Measurements from ENCODE around the gene TRIO.

The TRIO gene

DNA sequence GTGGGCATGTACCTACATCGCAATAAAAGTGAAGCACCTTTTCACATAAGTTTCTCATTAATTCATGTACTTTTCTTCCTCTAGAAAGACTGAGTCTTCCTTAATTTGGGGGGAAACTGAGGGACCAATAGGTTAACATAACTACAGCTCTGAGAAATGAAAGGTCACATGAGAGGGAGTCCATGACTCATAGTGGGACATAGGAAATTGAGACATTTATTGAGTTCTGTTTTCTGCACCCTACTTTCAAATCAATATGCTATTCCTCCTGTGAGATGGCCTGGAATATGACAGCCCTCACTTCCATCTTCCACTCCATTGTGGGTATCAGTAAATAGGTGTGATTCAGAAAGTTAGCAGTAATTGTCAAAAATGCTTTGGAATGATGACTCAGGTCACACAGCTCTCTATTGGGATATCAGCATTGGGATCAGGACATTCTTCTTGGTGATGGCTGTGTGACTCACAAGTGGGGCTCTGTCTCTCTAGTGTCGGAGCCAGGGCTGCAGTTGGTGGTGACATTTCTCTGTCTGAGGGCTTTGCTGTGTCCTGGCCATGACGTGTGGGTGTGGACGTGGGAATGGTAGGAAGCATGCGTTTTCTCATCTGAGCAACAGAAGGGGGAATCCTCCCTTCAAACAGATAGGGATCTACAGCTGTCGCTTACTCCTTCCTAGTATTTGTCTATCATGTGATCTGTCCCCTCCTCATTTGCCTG is 125.0 kb downstream of the TRIO start:
- no peak for DNase-seq (ENCODE audit: extremely low spot score)
- ChIA-PET CTCF (interaction anchor here (0.8 to 2.0 kb wide), 2 partner anchors 125 to 230 kb away, joined by 3 to 5 read pairs; partner anchors contain the start of gene TRIO), POLR2A (interaction anchor here (0.6 to 1.9 kb wide), 3 partner anchors 52 to 114 kb away, joined by 3 to 4 read pairs (median 3); no protein-coding TSS in a partner anchor)
- TF ChIP-seq TARDBP (IDR thresholded peaks at IDR 0.05) (no peak), SUZ12 (IDR thresholded peaks at IDR 0.05) (no peak), ARNT (IDR thresholded peaks at IDR 0.05) (no peak), BHLHE40 (IDR thresholded peaks at IDR 0.05; ENCODE audit: borderline replicate concordance) (no peak), FOXM1 (IDR thresholded peaks at IDR 0.05; ENCODE audit: borderline replicate concordance) (no peak), ELF4 (IDR thresholded peaks at IDR 0.05) (no peak), HDGF (IDR thresholded peaks at IDR 0.05; ENCODE audit: borderline replicate concordance) (no peak), ZNF384 (IDR thresholded peaks at IDR 0.05) (no peak), FOXK2 (IDR thresholded peaks at IDR 0.05) (no peak), SP1 (IDR thresholded peaks at IDR 0.05) (no peak), FOXA1 (IDR thresholded peaks at IDR 0.05) (no peak), CTBP1 (IDR thresholded peaks at IDR 0.05; ENCODE audit: borderline replicate concordance) (no peak), PKNOX1 (IDR thresholded peaks at IDR 0.05) (no peak), L3MBTL2 (conservative IDR thresholded peaks at IDR 0.05) (no peak), NFRKB (IDR thresholded peaks at IDR 0.05) (no peak), LEF1 (IDR thresholded peaks at IDR 0.05; ENCODE audit: borderline replicate concordance) (no peak)

GRCh38 chr5:14268738-14269137 is 125.6 kb downstream of the TRIO start:
- TF ChIP-seq LEF1 (IDR thresholded peaks at IDR 0.05; ENCODE audit: borderline replicate concordance), result no peak
- TF ChIP-seq FOXK2 (IDR thresholded peaks at IDR 0.05), result no peak
- no peak for TF ChIP-seq HDGF (IDR thresholded peaks at IDR 0.05; ENCODE audit: borderline replicate concordance)
- TF ChIP-seq L3MBTL2 (conservative IDR thresholded peaks at IDR 0.05), result no peak
- no peak for TF ChIP-seq FOXM1 (IDR thresholded peaks at IDR 0.05; ENCODE audit: borderline replicate concordance)
- TF ChIP-seq SP1 (IDR thresholded peaks at IDR 0.05), result no peak
- no peak for TF ChIP-seq ELF4 (IDR thresholded peaks at IDR 0.05)
- no peak for TF ChIP-seq PKNOX1 (IDR thresholded peaks at IDR 0.05)
- no peak for TF ChIP-seq BHLHE40 (IDR thresholded peaks at IDR 0.05; ENCODE audit: borderline replicate concordance)
- no peak for TF ChIP-seq ARNT (IDR thresholded peaks at IDR 0.05)
- TF ChIP-seq CTBP1 (IDR thresholded peaks at IDR 0.05; ENCODE audit: borderline replicate concordance), result no peak
- TF ChIP-seq FOXA1 (IDR thresholded peaks at IDR 0.05), result no peak
- TF ChIP-seq SUZ12 (IDR thresholded peaks at IDR 0.05), result no peak
- TF ChIP-seq NFRKB (IDR thresholded peaks at IDR 0.05), result no peak
- no peak for TF ChIP-seq ZNF384 (IDR thresholded peaks at IDR 0.05)
- TF ChIP-seq TARDBP (IDR thresholded peaks at IDR 0.05), result no peak
- ChIA-PET POLR2A (interaction anchor here (1.0 kb wide), 1 partner anchor 112 kb away, joined by 3 read pairs; no protein-coding TSS in a partner anchor), CTCF (interaction anchor here (0.8 to 2.0 kb wide), 2 partner anchors 126 to 231 kb away, joined by 3 to 5 read pairs; partner anchors contain the start of gene TRIO)
- no peak for DNase-seq (ENCODE audit: extremely low spot score)

DNA sequence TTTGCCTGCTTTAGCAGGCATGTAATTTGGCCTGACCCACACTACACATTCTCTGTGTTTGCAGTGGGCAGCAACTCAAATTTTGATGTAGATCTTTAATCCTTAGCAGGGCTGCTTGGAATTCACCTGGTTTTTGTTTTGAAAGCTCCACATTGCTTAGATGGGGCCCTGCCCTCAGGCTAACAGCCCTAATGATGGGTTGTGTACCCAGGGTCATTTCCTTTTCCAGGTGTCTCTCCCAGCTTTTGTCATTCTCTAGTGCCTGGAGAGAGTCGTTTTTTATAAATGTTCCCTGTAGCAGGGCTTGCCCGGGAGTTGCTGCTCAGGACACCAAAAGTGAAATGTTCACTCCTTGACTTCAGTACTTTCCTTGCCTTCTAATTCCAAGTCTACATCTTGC is 126.3 kb downstream of the TRIO start:
- DNase-seq (ENCODE audit: extremely low spot score), result no peak
- ChIA-PET CTCF (interaction anchor here (0.9 to 2.4 kb wide), 5 partner anchors 15 to 130 kb away, joined by 3 to 8 read pairs (median 4); no protein-coding TSS in a partner anchor), POLR2A (interaction anchor here (1.2 kb wide), 1 partner anchor 91 kb away, joined by 3 read pairs; no protein-coding TSS in a partner anchor)
- TF ChIP-seq FOXA1 (IDR thresholded peaks at IDR 0.05), result no peak

- ChIA-PET CTCF (interaction anchor here (0.7 to 2.4 kb wide), 27 partner anchors 9 to 275 kb away, joined by 3 to 8 read pairs (median 4); no protein-coding TSS in a partner anchor), POLR2A (interaction anchor here (0.8 to 1.2 kb wide), 4 partner anchors 73 to 123 kb away, joined by 3 to 4 read pairs (median 3); no protein-coding TSS in a partner anchor)
- peak; percentile 62 for DNase-seq (ENCODE audit: extremely low spot score)
- TF ChIP-seq FOXK2 (IDR thresholded peaks at IDR 0.05) (no peak), PKNOX1 (IDR thresholded peaks at IDR 0.05) (0 out of 2 replicates have a peak, but pooled peaks have one; percentile 14)
These were observed 127.1 kb downstream of the TRIO start for GRCh38 chr5:14270209-14270702.

DNA sequence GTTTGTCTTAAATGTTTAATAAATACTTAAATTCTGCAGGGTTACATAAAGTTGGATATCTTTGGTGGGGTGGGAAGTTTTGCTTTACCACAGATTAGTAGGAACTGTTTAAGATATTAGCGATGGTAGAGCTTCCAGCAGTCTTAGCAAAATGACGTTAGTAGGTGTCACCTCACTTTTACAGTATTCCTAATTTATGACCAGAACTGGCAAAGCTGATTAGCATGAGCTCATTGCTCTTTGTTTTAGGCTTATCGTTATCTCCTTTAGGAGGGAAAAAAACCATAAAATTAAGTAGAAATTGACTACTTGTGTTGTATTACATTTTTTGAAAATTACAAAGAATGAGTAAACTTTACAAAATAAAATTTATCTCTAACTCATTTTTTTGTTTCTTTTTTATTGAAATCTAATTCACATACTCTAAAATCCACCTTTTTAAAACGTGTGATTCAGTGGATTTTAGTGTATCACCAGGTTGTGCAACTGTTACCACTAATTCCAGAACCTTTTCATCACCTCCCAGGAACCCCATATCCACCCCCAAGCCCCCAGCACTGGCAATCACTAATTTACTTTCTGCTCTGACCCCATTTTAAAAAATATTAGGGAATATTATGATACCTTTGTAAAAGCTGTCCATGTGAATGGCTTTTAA is 129.5 kb downstream of the TRIO start:
- DNase-seq (ENCODE audit: extremely low spot score), result no peak
- ChIA-PET CTCF (interaction anchor here (0.6 to 0.9 kb wide), 2 partner anchors 152 to 165 kb away, joined by 3 to 4 read pairs; no protein-coding TSS in a partner anchor), POLR2A (no interaction called here)
- TF ChIP-seq FOXK2 (IDR thresholded peaks at IDR 0.05) (no peak), HDGF (IDR thresholded peaks at IDR 0.05; ENCODE audit: borderline replicate concordance) (no peak), PKNOX1 (IDR thresholded peaks at IDR 0.05) (peak; percentile 65; the same call in 1 of the 2 replicates)
